ENCODE results near the gene TENT4B.
A peak's percentile ranks its signal among the peaks of the same experiment; 100 is the strongest.

TENT4B gene

DNA sequence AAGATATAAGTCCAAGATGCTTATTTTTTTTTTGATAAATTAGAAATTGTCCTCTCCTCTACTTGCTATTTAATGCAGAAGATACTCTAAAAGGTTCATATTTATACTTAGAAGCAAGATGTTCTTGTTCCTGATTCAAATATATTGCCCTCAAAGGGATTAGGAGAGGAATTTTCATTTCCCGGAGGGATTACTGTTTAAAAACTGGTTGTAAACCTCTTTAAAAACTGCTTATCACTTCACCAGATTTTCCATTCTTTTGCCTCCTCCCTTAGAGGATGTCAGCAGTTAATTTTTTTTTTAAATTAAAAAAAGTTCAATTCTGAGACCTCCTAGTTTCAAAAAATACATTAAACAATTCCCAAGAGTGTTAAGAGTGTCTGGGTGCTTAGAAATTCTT is 2.8 kb downstream of the TENT4B start:
- no peaks in the 10 kb centered on the region for H3K9me3 ChIP-seq
- H3K27ac ChIP-seq: peak overlapping the region; percentile 90 to 94
- H3K4me1 ChIP-seq: peaks cover 0 to 63% (median 49%) of the 10 kb centered on the region in 4 donors
- no peaks in the 10 kb centered on the region for H3K36me3 ChIP-seq
- TF ChIP-seq, protein P1, sequence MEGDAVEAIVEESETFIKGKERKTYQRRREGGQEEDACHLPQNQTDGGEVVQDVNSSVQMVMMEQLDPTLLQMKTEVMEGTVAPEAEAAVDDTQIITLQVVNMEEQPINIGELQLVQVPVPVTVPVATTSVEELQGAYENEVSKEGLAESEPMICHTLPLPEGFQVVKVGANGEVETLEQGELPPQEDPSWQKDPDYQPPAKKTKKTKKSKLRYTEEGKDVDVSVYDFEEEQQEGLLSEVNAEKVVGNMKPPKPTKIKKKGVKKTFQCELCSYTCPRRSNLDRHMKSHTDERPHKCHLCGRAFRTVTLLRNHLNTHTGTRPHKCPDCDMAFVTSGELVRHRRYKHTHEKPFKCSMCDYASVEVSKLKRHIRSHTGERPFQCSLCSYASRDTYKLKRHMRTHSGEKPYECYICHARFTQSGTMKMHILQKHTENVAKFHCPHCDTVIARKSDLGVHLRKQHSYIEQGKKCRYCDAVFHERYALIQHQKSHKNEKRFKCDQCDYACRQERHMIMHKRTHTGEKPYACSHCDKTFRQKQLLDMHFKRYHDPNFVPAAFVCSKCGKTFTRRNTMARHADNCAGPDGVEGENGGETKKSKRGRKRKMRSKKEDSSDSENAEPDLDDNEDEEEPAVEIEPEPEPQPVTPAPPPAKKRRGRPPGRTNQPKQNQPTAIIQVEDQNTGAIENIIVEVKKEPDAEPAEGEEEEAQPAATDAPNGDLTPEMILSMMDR (IDR thresholded peaks at IDR 0.05): no peak
- no peak for DNase-seq
- H3K27me3 ChIP-seq: no peaks in the 10 kb centered on the region
- intact Hi-C loops (cut with DNase I; ENCODE audit: low total_unique reads): loop anchor here (5.0 to 10.0 kb wide), 2 partner anchors 46 to 131 kb away; partner anchors contain the start of gene CNEP1R1
- H3K4me3 ChIP-seq: peak overlapping the region; percentile 74 to 93

GRCh38 chr16:50156590-50156989 is 3.5 kb downstream of the TENT4B start:
- Histone ChIP-seq H3K9me3 (no peaks in the 10 kb centered on the region), H3K27ac (peak overlapping the region; percentile 90 to 94), H3K27me3 (no peaks in the 10 kb centered on the region), H3K4me3 (peak overlapping the region; percentile 74 to 93), H3K4me1 (peaks cover 0 to 69% (median 51%) of the 10 kb centered on the region in 4 donors), H3K36me3 (no peaks in the 10 kb centered on the region)
- TF ChIP-seq, protein P1 (IDR thresholded peaks at IDR 0.05): no peak
- intact Hi-C loops (cut with DNase I; ENCODE audit: low total_unique reads): loop anchor here (5.0 to 10.0 kb wide), 2 partner anchors 46 to 132 kb away; partner anchors contain the start of gene CNEP1R1
- no peak for DNase-seq

GRCh38 chr16:50160495-50161164 is 7.5 kb downstream of the TENT4B start:
- Histone ChIP-seq H3K36me3 (no peaks in the 10 kb centered on the region), H3K9me3 (no peaks in the 10 kb centered on the region)

DNA sequence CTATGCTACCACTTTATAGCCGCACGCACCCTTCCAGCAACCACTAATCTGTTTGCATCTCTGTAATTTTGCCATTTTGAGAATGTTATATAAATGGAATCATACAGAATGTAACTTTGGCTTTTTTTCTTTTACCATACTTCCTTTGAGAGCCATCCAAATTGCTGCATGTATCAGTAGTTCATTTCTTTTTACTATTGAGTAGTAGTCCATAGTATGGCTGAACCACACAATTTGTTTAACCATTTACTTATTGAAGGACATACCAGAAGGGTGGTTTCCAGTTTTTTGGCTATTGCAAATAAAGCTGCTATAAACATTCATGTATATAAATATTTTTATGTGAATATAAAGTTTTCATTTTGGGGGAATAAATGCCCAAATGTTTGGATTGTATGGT is 8.8 kb downstream of the TENT4B start:
- Histone ChIP-seq H3K9me3 (no peaks in the 10 kb centered on the region), H3K4me3 (no peak overlapping the region), H3K27me3 (no peaks in the 10 kb centered on the region), H3K36me3 (no peaks in the 10 kb centered on the region), H3K27ac (peak overlapping the region; percentile 90 to 94), H3K4me1 (peaks cover 0 to 93% (median 48%) of the 10 kb centered on the region in 4 donors)
- DNase-seq: no peak
- intact Hi-C loops (cut with DNase I; ENCODE audit: low total_unique reads): no loop called here
- TF ChIP-seq, protein P1 (IDR thresholded peaks at IDR 0.05): no peak

More at GRCh38 chr16:50160495-50161164, 7.5 kb downstream of the TENT4B start:
- no peaks in the 10 kb centered on the region for H3K27me3 ChIP-seq
- DNase-seq: no peak
- H3K4me3 ChIP-seq: no peak overlapping the region
- intact Hi-C loops (cut with DNase I; ENCODE audit: low total_unique reads): no loop called here
- TF ChIP-seq, protein P1 (IDR thresholded peaks at IDR 0.05): no peak
- H3K4me1 ChIP-seq: peaks cover 0 to 93% (median 56%) of the 10 kb centered on the region in 4 donors
- H3K27ac ChIP-seq: peak overlapping the region; percentile 90 to 94

DNA sequence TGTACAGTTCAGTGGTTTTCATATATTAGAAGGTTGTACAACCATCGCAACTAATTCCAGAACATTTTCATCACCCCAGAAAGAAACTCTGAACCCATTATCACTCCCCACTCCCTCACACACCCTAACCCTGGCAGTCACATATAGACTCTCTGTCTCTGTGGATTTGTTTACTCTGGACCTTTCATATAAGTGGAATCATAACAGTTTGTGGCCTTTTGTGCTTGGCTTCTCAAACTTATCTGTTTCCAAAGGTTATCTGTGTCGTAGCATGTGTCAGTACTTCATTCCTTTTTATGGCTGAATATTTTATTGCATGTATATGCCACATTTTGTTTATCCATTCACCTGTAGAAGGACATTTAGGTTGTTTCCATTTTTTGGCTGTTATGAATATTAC is 12.4 kb downstream of the TENT4B start:
- no peaks in the 10 kb centered on the region for H3K27me3 ChIP-seq
- no peaks in the 10 kb centered on the region for H3K9me3 ChIP-seq
- peaks cover 0 to 86% (median 33%) of the 10 kb centered on the region in 4 donors for H3K4me1 ChIP-seq
- H3K36me3 ChIP-seq: no peaks in the 10 kb centered on the region
- DNase-seq: no peak
- intact Hi-C loops (cut with DNase I; ENCODE audit: low total_unique reads): no loop called here
- TF ChIP-seq, protein P1 (IDR thresholded peaks at IDR 0.05): no peak
- H3K4me3 ChIP-seq: no peak overlapping the region
- peak overlapping the region; percentile 56 to 90 for H3K27ac ChIP-seq
